ENCODE data around the gene TGFB1.
"Not testable (repeated sequence)": the region's sequence is repeated elsewhere in the genome, so short reads cannot be mapped to it uniquely, and the experiment has no call there.

Gene TGFB1

DNA sequence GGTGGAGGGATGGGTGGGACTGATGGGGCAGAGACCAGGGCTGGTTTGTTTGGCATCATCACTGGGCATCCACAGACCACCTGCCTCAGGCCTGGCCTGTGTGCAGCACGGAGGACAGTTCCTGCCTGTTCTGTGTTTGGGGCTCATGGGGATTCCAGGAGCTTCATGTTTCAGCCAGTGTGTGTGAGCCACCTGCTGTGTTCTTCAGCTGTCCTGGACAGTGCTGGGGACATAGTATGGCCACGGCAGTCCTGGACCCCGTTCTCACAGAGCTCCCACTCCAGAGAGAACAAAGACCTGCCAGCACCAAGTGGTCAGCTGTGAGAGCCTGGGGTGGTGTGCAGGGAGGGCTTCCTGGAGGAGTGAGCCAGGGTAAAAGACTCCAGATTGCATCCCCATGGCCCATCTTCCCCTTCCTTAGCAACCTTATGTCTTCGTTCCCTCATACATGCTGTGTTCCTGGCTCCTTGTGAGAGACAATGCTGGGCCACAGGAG lies 45.7 kb downstream of the TGFB1 start:
- no peak overlapping the region for H3K4me3 ChIP-seq (ENCODE audit: low read depth, low read length)
- no peak for DNase-seq (ENCODE audit: low read depth)

DNA sequence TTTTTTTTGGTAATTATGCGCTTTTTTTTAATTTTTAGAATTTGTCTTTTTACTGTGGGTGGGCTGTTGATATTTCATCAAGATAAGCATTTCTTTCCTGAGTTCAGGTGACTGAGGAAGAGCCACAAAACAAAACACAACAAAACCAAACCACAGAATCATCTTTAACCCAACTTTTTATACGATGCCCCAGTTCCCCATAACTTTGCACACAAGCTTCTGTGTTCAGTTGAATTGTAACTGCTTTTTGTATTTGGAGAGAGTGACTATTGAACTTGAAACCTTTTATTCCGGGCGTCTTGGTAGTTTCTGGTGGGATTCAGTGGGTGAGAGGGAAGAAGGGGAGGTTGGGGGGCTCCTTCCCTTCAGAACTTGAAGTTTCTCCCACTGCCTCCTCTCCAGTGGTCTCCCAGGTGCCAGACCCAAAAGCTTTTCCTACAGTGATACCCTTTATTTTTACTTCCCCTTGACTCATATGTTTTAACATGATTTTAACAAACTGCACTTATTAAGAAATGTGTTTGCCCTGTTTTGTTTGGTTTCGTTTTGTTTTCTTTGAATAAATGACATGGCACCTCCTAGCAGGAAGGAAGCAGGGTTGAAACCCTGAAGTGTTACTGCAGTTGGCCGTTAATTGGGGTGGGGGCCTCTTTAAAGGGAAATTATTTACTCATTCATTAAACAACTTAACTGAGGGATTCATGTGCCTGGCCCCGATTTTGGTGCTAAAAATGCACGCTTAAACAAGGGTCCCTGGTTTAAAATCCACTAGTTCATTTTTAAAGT lies 46.4 kb downstream of the TGFB1 start:
- DNase-seq (ENCODE audit: low read depth): no peak
- no peak overlapping the region for H3K4me3 ChIP-seq (ENCODE audit: low read depth, low read length)

DNA sequence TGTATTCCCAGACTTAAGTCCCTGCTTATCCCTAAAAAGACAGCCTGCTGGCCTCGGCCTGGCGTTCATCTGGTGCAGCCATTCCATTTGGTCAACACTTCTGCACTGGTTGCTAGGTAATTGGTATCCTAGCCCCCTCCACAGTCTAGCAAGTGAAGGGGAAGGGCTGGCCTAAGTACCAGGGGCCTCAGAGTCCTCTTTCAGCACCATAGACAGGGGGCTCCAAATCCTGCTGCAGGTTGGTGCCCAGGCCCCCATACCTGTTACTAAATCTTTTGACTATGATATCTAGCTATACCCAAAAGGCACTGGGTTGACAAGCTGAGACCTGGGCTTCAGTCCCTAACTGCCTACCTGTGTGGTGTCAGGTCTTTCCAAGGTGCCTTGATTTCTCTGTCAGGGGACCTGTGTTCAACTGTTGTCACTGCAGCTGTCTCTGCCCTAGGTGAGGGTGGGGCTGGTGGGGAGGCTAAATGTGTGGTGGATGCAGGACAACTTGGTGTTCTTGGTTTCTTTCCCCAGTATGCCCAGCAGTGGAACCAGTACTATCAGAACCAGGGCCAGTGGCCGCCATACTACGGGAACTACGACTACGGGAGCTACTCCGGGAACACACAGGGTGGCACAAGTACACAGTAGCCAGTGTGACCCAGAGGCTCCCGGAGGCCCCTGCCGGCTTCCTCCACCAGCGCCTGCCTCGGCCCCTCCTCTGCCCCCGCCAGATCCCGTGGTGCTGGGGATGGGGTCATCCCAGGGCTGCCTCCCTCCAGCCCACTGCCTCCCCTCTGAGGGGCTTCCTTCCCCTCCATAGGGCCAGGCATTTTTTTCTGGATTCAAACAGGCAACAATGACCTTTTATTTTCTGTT lies 47.6 kb downstream of the TGFB1 start:
- H3K4me3 ChIP-seq (ENCODE audit: low read depth, low read length): no peak overlapping the region
- no peak for DNase-seq (ENCODE audit: low read depth)

DNA sequence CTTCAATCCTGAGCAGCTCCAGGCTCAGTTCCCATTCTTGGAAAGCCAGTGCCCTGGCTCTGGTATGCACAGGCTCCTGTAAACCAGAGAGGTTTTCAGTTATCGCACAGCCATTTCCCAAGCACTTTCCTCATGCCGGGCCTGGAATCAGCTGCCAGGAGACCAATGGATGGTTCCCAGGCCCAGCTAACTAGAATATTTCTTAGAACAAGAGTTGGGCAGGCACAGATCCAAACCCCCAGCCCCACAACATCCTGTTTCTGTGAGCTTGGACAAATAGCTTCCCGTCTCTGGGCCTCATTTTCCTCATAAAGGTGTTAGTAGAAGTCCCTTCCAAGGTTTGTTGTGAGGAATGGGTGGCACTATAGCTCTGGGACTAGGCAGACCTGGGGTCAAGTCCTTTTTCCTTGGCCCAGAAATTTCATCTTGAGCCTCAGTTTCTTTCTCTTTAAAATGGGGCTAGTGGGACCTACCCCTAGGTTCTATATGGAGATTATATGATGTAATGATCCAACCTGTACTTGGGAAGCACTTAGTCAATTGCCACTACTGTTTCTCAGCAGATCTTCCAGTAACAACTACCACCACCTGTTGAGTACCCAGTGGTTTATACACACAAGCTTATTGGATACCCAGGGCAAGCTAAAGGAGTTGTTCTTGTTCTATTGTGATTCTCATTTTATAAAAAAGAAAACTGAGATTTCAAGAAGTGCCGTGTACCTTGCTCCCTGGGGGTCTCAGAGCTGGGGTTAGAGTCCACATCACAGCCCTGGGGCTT lies 48.8 kb downstream of the TGFB1 start:
- H3K4me3 ChIP-seq (ENCODE audit: low read depth, low read length): no peak overlapping the region
- no peak for DNase-seq (ENCODE audit: low read depth)

DNA sequence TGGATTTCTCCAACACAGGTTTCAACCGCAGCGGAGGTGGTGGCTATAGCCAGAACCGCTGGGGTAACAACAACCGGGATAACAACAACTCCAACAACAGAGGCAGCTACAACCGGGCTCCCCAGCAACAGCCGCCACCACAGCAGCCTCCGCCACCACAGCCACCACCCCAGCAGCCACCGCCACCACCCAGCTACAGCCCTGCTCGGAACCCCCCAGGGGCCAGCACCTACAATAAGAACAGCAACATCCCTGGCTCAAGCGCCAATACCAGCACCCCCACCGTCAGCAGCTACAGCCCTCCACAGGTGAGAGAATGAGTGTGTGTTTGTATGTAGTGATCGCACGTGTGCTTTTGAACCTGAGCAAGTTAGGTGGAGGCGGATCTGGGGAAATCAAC lies 49.8 kb downstream of the TGFB1 start:
- no peak for DNase-seq (ENCODE audit: low read depth)
- H3K4me3 ChIP-seq (ENCODE audit: low read depth, low read length): no peak overlapping the region

DNA sequence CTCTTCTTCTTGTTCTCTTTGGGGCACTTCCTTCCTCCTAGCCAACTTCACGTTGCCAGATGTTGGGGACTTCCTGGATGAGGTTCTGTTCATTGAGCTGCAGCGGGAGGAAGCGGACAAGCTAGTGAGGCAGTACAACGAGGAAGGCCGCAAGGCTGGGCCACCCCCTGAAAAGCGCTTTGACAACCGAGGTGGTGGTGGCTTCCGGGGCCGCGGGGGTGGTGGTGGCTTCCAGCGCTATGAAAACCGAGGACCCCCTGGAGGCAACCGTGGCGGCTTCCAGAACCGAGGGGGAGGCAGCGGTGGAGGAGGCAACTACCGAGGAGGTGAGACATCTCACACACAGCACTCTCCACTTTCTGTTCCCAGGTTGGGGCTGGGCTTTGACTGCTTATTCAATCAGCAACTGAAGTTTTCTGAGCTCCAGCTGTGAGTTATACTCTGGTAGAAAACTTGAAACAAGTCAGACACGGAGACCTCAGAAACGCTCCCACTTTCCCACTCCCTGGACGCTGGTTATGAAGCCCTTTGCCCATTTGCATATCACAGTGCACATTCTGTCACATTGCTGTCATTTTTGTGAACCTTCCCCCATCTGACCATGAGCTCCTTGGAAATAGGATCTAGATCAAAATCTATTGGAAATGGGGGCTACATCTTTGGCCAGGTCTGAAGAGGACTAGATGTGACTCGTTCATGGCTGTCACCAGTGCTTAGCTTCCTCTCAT lies 50.9 kb downstream of the TGFB1 start:
- H3K4me3 ChIP-seq (ENCODE audit: low read depth, low read length): no peak overlapping the region
- no peak for DNase-seq (ENCODE audit: low read depth)

DNA sequence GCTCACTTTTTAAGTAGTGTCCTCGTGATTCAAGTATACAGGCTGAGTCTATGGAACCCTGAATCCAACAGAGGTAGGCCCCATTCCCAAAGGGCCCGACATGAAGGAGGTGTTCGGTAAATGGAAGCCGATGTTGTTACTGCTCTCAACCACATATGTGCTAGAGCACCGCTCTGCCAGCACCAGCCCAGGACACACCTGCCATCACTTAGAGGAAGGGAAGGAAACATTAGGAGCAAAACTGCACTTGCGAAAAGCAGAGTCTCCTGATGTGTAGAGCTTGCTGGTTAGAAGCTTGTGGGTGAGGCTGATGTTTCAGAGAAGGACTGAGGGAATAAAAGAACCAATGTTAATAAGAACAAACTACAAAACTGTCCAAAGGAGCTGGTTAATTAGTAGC lies 53.2 kb downstream of the TGFB1 start:
- DNase-seq (ENCODE audit: low read depth): no peak
- H3K4me3 ChIP-seq (ENCODE audit: low read depth, low read length): no peak overlapping the region

DNA sequence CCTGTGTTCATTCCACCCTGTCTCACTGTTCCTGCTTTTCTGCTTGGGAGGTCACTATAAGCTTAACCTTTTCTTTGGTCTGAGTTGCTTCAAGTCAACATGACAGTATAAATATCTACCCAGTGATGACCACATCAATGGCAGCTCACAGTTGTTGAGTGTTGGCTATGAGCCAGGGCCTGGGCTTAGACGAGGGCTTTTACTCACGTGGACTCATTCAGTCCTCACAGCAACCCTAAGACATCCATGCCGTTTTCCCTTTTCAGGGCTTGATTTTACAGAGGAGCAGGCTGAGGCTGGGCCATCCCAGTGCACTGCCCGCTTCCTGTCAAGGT lies 54.0 kb downstream of the TGFB1 start:
- no peak overlapping the region for H3K4me3 ChIP-seq (ENCODE audit: low read depth, low read length)
- DNase-seq (ENCODE audit: low read depth): peak; percentile 75

DNA sequence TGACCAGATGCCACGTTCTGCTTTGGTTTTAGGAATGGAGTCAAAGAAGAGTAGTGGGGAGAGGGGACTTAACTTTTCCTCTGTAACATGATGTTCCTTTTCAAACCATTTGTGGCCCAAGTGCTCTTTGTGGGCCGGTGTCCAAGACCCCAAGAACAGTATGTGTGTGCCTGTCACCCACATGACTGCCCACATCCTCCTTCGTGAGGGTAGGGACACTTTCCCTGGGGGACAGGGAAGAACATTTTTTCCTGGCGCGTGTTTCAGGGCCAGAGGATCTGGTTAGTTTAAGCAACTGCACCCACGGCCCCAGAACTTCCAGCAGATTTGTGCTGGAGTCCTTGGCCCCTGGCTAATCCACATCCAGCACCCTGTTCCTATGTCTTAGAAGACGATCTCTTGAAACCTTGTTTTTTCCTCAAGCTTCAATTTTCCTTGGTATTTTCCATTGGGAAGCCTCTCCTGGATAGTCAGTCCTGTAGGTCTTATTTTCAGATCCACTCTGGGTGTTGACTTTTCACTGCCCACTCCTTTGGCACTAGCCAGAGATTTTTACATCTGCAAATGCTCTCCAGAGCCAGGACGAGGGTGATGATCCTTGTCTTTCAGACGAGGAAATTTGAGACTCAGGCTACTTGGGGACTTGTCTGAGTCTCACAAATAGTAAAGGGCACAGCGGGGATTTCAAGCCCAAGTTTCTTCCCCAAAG lies 54.5 kb downstream of the TGFB1 start:
- DNase-seq (ENCODE audit: low read depth): no peak

DNA sequence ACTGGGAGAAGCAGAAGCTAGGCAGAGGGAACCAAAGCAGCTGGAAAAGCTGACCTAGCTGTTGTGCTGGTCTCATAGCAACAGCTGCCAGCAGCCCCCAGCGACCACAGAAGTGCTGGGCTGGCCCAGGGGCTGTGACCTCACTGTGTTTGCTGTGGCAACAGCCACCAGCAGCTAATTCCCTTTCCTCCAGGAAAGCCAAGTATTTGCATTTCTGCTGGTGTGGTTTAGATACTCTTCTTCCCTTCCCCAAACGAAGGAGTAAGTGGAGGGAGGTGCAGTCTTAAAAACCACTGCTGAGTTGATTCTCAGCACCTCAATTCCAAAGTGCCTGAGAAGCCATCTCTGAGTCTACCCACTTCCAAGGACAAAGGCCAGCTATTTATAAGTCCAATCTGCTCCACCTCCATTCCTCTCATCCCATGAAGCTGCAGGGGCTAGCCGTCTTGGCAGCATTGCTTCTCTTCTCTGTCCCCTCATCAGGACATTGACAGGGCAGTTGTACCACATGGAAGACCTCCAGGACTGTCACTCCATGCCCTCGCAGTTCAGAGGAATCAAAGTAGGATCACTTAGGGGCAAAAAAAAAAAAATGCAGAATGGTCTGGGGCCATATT lies 55.3 kb downstream of the TGFB1 start:
- DNase-seq (ENCODE audit: low read depth): peak; percentile 48
- H3K4me3 ChIP-seq (ENCODE audit: low read depth, low read length): no peak overlapping the region

More for the DNA sequence above, 54.5 kb downstream of the TGFB1 start:
- no peak overlapping the region for H3K4me3 ChIP-seq (ENCODE audit: low read depth, low read length)

DNA sequence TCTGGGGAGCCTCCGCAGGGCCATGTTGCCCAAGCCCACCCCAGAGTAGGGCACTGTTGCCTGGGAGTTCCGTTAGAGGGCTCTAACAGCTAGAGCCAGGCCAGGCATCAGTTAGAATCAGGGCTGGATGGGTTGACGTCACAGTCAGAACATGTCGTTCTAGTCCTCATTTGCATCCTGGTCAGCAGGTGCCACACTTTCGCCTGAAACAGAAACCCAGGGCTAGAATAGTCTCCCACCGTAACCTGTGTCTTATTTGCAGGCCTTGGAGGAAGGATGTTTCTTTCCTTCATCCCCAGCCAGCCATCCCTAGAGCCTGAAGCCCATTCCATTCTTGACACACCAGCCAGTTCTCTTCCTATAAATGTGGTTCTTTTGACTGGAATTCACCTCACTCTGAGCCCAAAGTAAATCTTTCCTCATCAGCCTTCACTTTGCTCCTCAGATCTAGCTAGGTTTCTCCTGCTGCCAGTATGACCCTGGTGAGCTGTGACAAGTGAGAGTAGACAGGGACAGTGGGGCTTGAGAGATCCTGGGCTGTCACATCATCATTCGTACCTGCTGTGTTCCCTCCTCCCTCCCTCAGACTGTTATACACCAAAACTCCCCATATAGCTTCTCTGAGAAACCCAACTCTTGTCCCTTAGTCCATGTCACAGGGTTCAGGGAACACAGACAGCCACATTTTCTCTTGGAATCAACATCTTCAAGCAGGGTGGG lies 55.9 kb downstream of the TGFB1 start:
- DNase-seq (ENCODE audit: low read depth): no peak
- H3K4me3 ChIP-seq (ENCODE audit: low read depth, low read length): no peak overlapping the region

DNA sequence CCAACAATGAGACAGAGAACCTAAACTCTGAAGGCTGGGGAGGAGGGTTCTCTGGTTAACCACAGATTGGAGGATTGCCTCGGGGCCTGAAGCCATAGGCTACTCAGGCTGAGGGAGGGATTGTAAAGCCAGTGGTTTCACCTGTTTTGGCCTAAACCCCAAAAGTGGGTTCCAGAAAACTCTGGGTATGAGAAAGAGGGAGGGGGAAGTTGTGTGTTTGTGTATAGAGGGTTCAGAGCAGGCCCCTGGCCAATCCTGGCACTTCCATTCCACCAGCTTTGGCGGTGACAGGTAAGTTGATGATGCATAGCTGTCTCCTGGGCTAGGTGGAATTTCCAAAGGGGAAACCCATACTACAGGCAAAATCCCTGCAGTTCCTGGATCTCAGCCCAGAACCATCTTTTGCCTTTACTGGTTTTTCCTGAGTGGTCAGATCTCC lies 57.3 kb downstream of the TGFB1 start:
- no peak for DNase-seq (ENCODE audit: low read depth)
- no peak overlapping the region for H3K4me3 ChIP-seq (ENCODE audit: low read depth, low read length)

DNA sequence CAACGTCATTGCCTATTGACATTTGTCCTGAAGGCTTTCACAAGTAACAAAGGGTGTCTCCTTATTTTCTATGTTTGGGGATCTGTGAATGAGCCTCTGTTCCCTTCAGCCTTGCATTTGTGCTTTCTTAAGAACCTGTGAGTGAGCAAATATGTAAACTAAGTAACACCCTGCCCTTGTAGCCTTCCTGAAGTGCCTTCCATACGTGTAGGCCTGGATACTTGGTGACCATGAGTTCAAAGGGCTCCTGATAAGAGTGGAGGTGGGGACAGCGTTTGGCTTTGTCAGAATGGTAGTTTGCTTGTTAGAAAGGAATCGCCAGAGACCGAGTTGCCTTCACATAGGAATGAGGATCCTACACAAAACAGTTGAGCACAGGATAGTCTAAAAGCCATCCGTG lies 58.2 kb downstream of the TGFB1 start:
- H3K4me3 ChIP-seq (ENCODE audit: low read depth, low read length): no peak overlapping the region

DNA sequence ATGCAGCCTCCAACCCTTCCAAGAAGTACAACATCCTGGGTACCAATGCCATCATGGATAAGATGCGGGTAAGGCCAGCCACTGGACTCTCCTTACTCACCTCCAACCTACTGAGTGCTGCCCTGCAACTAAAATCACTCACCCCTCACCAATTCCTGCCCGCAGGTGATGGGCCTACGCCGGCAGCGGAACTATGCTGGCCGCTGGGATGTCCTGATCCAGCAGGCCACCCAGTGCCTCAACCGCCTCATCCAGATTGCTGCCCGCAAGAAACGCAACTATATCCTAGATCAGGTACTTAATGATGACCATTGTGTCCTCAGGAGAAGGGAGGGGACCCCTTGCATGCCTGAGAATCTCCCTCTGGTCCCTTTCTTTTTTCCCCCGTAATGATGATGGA lies 59.3 kb downstream of the TGFB1 start:
- no peak for DNase-seq (ENCODE audit: low read depth)
- H3K4me3 ChIP-seq (ENCODE audit: low read depth, low read length): no peak overlapping the region

More for the DNA sequence above, 58.2 kb downstream of the TGFB1 start:
- DNase-seq (ENCODE audit: low read depth): no peak

DNA sequence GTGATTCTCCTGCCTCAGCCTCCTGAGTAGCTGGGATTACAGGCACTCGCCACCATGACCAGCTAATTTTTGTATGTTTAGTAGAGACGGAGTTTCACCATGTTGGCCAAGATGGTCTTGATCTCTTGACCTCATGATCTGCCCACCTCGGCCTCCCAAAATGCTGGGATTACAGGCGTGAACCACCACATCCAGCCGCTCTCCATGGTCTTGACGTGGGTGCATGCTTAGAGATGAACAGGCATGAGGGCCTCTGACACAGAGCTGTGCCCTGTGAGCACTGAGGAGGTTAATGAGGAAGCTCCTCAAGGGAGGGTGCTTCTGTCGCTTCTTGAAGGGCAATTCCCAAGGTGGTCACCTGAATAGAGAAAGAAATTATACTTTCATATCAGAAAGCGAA lies 63.9 kb downstream of the TGFB1 start:
- DNase-seq (ENCODE audit: low read depth); H3K4me3 ChIP-seq (ENCODE audit: low read depth, low read length): not testable (repeated sequence)

DNA sequence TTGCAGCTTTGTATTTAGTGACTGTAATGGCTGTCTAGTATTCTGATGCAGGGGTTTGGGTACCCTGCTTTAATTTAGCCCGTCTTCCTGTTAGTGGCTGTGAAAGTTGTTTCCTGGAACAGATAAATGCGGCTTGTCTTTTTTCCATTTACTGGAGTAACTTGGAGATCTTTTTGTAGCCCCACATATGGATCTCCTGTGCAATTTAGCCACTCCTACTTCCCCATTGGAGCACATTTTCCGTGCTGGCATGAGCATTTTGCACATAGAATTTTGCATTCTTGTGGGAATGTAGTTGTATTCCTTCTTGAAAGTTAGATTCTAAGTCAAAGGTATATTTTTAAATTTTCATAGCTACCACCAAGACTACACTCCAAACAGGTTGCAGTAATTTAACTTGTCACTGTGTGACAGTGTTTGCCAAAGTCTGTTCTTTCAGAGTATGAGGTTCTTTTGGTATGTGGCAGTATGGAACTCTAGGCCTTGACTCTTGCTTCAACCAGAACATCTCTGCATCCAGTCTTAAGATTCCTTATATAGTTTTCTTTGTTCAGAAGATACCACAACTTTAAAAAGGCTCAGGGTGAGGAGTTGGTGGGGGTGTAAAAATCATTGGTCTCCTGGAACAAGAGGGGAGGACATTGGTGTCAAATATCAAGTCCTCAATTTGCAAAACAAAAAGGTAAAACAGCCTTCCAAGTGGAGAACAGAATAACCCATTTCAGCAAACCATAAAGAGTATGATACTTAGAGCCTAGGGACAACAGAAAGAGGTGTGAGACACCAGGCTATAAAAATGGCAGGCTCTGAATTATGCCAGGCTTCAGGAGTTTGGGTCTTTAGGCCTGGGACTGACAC lies 64.8 kb downstream of the TGFB1 start:
- no peak overlapping the region for H3K4me3 ChIP-seq (ENCODE audit: low read depth, low read length)
- no peak for DNase-seq (ENCODE audit: low read depth)

All from skeletal muscle cell (primary cell).